ENCODE data around the gene CYP27C1. TPM values are rescaled to one million over a fixed set of nuclear protein-coding genes. Genes with fewer than 3 reads are reported as not detected.

The CYP27C1 gene
- total RNA-seq, 4 donors from 2014 or later, result 0.12 to 0.52 (median 0.28) TPM

DNA sequence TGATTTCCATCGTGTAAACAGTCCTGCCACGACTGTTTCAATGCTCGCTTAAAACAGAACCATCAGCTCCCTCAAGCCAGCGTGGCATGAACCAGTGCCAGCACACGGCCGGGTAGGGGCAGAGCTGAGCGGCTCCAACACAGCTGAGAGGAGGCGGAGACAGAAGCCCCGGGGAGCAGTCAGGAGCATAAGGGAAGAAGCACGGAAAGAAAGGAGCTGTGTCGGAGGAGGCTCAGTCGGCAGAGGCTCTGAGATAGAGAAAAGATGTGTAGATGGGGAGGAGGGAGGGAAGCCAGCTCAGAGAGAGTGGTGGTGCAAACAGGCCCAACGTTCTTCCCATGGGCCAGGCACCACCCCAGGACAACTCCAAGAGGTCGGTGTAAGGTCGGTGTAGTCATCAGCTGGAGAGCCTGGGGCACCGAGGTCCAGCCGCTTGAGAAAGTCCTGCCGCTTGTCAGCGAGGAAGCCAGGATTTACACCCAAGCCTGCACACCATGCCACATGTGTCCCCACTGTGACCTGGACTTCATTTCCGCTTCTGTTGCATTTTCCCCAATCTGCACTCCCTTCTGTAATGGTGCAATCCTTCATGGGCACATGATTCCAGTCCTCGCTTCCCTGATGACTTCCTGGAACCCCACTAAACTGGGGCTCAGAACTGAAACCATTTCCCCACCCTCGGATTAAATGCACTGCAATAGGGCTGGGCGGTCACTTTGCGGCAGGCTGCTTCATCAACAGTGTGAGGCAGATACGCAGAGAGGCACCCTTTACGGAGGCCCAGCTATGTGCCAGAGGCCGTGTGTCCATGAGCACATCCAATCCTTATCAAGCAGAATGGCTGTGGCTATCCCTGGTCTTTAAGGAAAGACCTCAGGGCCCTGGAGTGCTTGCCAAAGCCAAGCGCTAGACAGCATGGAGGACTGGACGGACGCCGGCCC is 43.5 kb downstream of the CYP27C1 start:
- Histone ChIP-seq H3K4me3 (no peak overlapping the region), H3K36me3 (no peaks in the 10 kb centered on the region), H3K4me1 (peaks cover 0 to 47% (median 21%) of the 10 kb centered on the region in 3 donors), H3K9me3 (peaks cover 0 to 8% (median 0%) of the 10 kb centered on the region in 3 donors), H3K27me3 (no peaks in the 10 kb centered on the region), H3K27ac (peak overlapping the region in 3 of 4 donors; percentile 72 to 83 (median 74))
- TF ChIP-seq EP300 (IDR thresholded peaks at IDR 0.05), result no peak
- TF ChIP-seq, protein P1, sequence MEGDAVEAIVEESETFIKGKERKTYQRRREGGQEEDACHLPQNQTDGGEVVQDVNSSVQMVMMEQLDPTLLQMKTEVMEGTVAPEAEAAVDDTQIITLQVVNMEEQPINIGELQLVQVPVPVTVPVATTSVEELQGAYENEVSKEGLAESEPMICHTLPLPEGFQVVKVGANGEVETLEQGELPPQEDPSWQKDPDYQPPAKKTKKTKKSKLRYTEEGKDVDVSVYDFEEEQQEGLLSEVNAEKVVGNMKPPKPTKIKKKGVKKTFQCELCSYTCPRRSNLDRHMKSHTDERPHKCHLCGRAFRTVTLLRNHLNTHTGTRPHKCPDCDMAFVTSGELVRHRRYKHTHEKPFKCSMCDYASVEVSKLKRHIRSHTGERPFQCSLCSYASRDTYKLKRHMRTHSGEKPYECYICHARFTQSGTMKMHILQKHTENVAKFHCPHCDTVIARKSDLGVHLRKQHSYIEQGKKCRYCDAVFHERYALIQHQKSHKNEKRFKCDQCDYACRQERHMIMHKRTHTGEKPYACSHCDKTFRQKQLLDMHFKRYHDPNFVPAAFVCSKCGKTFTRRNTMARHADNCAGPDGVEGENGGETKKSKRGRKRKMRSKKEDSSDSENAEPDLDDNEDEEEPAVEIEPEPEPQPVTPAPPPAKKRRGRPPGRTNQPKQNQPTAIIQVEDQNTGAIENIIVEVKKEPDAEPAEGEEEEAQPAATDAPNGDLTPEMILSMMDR (IDR thresholded peaks at IDR 0.05), result no peak
- TF ChIP-seq POLR2AphosphoS5 (IDR thresholded peaks at IDR 0.05), result peak; percentile 32
- no peak for TF ChIP-seq POLR2A (IDR thresholded peaks at IDR 0.05)
- peak; percentile 49 for ATAC-seq
- WGBS, 2 donors (ENCODE audit: low coverage in 1 of 2), result 56 to 81% methylated on average over 3 to 18 of the region's 31 CpGs

DNA sequence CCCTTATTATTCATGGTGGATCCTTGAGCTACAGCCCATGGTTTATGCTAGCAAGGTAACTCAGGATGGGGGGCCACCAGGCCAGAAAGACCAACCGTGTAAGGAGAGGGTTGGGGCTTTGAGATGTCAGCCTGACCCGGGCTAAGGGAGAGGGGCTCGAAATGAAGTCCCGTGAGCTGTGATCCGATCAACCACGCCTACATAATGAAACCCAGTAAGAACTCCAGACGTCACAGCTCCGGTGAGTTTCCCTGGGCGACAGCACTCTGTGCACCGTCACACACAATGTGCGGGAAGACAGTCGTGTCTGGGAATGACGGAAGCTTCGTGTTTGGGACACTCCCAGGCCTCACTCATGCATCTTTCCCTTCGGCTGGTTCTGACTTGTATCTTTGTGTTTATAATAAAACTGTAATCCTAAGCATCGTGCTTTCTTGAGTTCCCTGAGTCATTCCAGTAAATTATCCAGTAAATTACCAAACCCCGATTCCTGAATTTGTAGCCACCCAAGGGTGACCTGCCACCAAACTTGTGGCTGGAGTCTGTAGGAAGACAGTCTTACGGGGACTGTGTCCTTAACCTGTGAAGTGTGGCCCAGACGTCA is 44.2 kb downstream of the CYP27C1 start:
- TF ChIP-seq POLR2AphosphoS5 (IDR thresholded peaks at IDR 0.05), result peak; percentile 56
- no peak for TF ChIP-seq POLR2A (IDR thresholded peaks at IDR 0.05)
- TF ChIP-seq EP300 (IDR thresholded peaks at IDR 0.05), result no peak
- Histone ChIP-seq H3K4me1 (peaks cover 0 to 47% (median 21%) of the 10 kb centered on the region in 3 donors), H3K36me3 (no peaks in the 10 kb centered on the region), H3K4me3 (no peak overlapping the region), H3K27ac (peak overlapping the region in 3 of 4 donors; percentile 72 to 83 (median 74)), H3K9me3 (peaks cover 0 to 8% (median 0%) of the 10 kb centered on the region in 3 donors), H3K27me3 (no peaks in the 10 kb centered on the region)
- WGBS, 2 donors (ENCODE audit: low coverage in 1 of 2), result 33 to 50% methylated on average over 7 to 16 of the region's 19 CpGs
- peak; percentile 47 for ATAC-seq

- Histone ChIP-seq H3K4me3 (no peak overlapping the region), H3K27me3 (no peaks in the 10 kb centered on the region), H3K36me3 (no peaks in the 10 kb centered on the region), H3K27ac (peak overlapping the region in 3 of 4 donors; percentile 72 to 83 (median 74)), H3K4me1 (peaks cover 0 to 47% (median 21%) of the 10 kb centered on the region in 3 donors), H3K9me3 (peaks cover 0 to 3% (median 0%) of the 10 kb centered on the region in 3 donors)
- ATAC-seq, result peak; percentile 69
- TF ChIP-seq POLR2AphosphoS5 (IDR thresholded peaks at IDR 0.05) (no peak), POLR2A (IDR thresholded peaks at IDR 0.05) (no peak)
- 18 to 20% methylated on average over 9 to 13 of the region's 13 CpGs for WGBS, 2 donors (ENCODE audit: low coverage in 1 of 2)
These were observed 44.9 kb downstream of the CYP27C1 start for GRCh38 chr2:127175041-127175721.

GRCh38 chr2:127174640-127175039 is 45.5 kb downstream of the CYP27C1 start:
- H3K27me3 ChIP-seq, result no peaks in the 10 kb centered on the region
- peak overlapping the region in 3 of 4 donors; percentile 72 to 83 (median 74) for H3K27ac ChIP-seq
- TF ChIP-seq POLR2AphosphoS5 (IDR thresholded peaks at IDR 0.05) (no peak), POLR2A (IDR thresholded peaks at IDR 0.05) (no peak), EP300 (IDR thresholded peaks at IDR 0.05) (no peak)
- TF ChIP-seq, protein P1 (IDR thresholded peaks at IDR 0.05), result no peak
- H3K9me3 ChIP-seq, result no peaks in the 10 kb centered on the region
- peaks cover 0 to 47% (median 21%) of the 10 kb centered on the region in 3 donors for H3K4me1 ChIP-seq
- WGBS, 2 donors (ENCODE audit: low coverage in 1 of 2), result 67 to 86% methylated on average over 3 of the region's 6 CpGs
- no peak overlapping the region for H3K4me3 ChIP-seq
- no peaks in the 10 kb centered on the region for H3K36me3 ChIP-seq
- ATAC-seq, result no peak

DNA sequence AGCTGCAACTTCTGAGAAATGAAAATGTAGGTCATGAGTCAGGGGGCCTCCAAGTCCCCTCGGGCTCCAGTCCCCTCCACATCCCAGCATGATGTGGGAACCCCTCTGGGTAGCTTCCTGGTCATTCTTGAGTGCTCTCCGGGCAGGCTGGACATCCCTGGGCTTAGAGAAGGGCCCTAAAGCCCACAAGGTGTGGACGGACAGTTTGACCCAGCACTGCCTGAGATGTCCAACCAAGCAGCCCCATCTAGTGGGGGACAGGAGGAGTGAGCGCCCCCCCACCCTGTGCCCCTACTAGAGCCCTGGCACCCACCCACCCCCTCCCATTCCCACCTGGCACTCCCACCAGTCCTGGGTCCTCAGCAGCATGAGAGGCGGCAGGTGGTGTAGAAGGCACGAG is 46.0 kb downstream of the CYP27C1 start:
- Histone ChIP-seq H3K27me3 (no peaks in the 10 kb centered on the region), H3K27ac (peak overlapping the region in 2 of 4 donors; percentile 72 to 74), H3K36me3 (no peaks in the 10 kb centered on the region), H3K4me3 (no peak overlapping the region), H3K4me1 (peaks cover 0 to 47% (median 21%) of the 10 kb centered on the region in 3 donors), H3K9me3 (no peaks in the 10 kb centered on the region)
- no peak for TF ChIP-seq POLR2AphosphoS5 (IDR thresholded peaks at IDR 0.05)
- TF ChIP-seq EP300 (IDR thresholded peaks at IDR 0.05), result no peak
- TF ChIP-seq POLR2A (IDR thresholded peaks at IDR 0.05), result no peak
- TF ChIP-seq, protein P1 (IDR thresholded peaks at IDR 0.05), result peak in 1 of 4 experiments; percentile 48
- no peak for ATAC-seq
- WGBS, 2 donors (ENCODE audit: low coverage in 1 of 2), result 33% methylated on average over 1 of the region's 6 CpGs; no CpG with 5 or more reads in 1 of the 2 donors
